Memory B cell (primary cell): ENCODE results near the gene COL4A3.
"Not testable (repeated sequence)": the region's sequence is repeated elsewhere in the genome, so short reads cannot be mapped to it uniquely, and the experiment has no call there.

Experiments
- ATAC-seq: fragments of 150-1000 bp; cut with Tn5 transposase; 2 replicates; pipeline ENCODE4 v1.10.0; 2021; ENCODE audit warnings: low read depth, mild to moderate bottlenecking, moderate library complexity
- DNase-seq, 2 donors: peaks; one replicate each; pipeline ENCODE4 v3.0.0; 2022; ENCODE audit warnings: low spot score in 2 of 2
- H3K27ac Mint-ChIP-seq: one replicate; pipeline ENCODE4 v1.8.0; 2022; ENCODE audit warnings: mild to moderate bottlenecking, moderate library complexity, mixed read lengths
- H3K27me3 Mint-ChIP-seq: one replicate; pipeline ENCODE4 v1.8.0; 2022; ENCODE audit warnings: mixed read lengths
- H3K36me3 Mint-ChIP-seq: one replicate; pipeline ENCODE4 v1.8.0; 2022; ENCODE audit warnings: mild to moderate bottlenecking, mixed read lengths
- H3K4me1 Mint-ChIP-seq: one replicate; pipeline ENCODE4 v1.8.0; 2022; ENCODE audit warnings: mixed read lengths
- H3K4me3 Mint-ChIP-seq: one replicate; pipeline ENCODE4 v1.8.0; 2022; ENCODE audit warnings: mild to moderate bottlenecking, moderate library complexity, mixed read lengths
- H3K9me3 Mint-ChIP-seq: one replicate; pipeline ENCODE4 v1.8.0; 2022; ENCODE audit warnings: mixed read lengths

COL4A3 gene

DNA sequence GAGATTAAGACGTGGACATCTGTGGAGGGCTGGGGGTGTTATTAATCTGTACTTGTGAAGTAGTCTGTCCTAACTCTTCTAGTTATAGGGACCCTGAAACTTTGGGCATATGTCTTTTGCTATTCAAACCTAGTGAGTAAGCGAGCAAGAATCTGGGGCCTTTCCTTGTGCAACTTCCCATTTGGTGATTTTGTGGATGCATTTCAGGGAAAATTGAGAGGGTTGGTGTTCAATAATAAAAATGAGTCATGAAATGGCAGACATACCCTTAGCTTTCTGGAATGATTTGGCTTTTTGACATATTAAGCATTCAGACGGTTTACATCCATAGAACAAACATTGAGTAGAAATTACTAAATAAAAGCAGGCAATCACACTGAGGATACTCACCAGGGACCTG, 17.4 kb upstream of the COL4A3 start:
- Mint-ChIP-seq H3K4me1 (peaks cover 8% of the 10 kb centered on the region), H3K36me3 (peaks cover 30% of the 10 kb centered on the region), H3K27ac (no peak overlapping the region), H3K4me3 (no peak overlapping the region), H3K27me3 (no peaks in the 10 kb centered on the region), H3K9me3 (peaks cover 2% of the 10 kb centered on the region)
- ATAC-seq: no peak
- DNase-seq: no peak

DNA sequence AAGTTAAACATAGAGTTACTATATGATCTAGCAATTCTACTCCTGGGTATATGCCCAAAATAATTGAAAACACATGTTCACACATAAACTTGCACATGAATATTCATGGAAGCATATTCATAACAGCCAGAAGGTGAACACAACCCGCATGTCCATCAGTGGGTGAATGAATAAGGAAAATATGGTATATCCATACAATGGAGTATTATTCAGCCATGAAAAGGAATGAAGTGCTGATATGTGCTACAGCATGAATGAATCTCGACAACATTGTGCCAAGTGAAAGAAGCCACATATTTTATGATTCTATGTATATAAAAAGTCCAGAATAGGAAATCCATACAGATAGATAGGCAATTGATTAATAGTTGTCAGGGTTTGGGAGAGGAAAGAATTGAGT, 16.3 kb upstream of the COL4A3 start:
- no peaks in the 10 kb centered on the region for H3K27me3 Mint-ChIP-seq
- H3K27ac Mint-ChIP-seq: no peak overlapping the region
- peaks cover 30% of the 10 kb centered on the region for H3K36me3 Mint-ChIP-seq
- H3K4me3 Mint-ChIP-seq: no peak overlapping the region
- DNase-seq (no peak), ATAC-seq (no peak)
- H3K4me1 Mint-ChIP-seq: peaks cover 12% of the 10 kb centered on the region
- peaks cover 2% of the 10 kb centered on the region for H3K9me3 Mint-ChIP-seq

DNA sequence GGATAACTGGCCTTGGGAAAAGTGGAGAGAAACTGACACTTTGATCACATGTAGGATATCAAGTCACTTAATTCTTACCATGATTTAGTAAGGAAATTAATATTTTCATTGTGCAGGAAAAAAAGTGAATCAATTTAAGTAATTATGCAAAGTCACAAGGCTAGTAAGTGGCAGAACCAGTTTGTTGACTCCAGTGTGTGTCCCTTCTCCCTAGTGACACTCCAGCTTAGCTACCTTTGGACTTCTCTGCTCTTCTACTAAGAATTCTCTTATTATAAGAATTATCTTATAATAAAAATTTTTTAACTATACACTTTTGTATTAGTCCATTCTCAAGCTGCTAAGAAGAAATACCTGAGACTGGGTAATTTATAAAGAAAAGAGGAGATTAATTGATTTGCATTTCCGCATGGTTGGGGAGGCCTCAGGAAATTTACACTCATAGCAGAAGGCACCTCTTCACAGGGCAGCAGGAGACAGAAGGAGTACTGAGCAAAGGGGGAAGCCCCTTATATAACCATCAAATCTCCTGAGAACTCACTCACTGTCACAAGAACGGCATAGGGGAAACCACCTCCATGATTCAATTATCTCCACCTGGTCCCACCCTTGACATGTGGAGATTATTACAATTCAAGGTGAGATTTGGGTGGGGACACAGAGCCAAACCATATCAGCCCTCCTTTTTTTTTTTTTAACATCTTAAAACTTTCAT, 14.0 kb upstream of the COL4A3 start:
- H3K27ac Mint-ChIP-seq: no peak overlapping the region
- H3K4me1 Mint-ChIP-seq: peaks cover 21% of the 10 kb centered on the region
- peak; percentile 57 for ATAC-seq
- no peak overlapping the region for H3K4me3 Mint-ChIP-seq
- no peaks in the 10 kb centered on the region for H3K27me3 Mint-ChIP-seq
- peaks cover 21% of the 10 kb centered on the region for H3K36me3 Mint-ChIP-seq
- DNase-seq: no peak
- peaks cover 2% of the 10 kb centered on the region for H3K9me3 Mint-ChIP-seq

DNA sequence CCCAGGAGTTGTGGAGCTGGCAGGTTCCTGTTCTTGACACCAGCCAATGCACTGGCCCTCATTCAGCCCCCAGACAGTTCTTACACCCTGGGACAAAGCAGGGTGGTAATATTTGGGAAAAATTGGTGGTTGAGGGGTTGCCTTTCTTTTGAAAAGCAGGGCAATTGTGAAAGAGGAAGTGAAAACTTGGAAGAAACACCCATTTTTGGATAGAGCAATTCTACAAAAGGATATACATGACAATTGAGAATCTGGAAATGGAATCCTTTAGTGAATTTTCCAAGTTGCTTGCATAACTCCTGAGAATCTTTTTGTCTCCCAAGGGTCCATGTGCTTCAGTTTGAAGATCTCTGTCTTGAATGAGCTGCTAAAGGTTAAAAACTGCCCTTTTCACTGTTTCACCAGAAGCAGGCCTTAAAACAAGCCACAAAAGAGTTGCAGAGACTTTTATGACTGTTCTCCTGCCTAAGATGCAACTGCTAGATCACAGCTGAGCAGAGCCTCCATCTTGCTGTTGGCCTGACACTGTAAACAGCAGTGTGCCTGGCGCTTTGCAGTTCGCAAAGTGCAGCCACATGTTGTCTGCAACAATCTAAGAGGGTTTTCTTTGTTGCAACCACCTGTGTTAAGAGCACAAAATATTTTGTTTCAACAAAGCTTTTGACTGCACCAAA, 12.2 kb upstream of the COL4A3 start:
- H3K4me1 Mint-ChIP-seq: peaks cover 23% of the 10 kb centered on the region
- peak overlapping the region; percentile 66 for H3K27ac Mint-ChIP-seq
- no peaks in the 10 kb centered on the region for H3K27me3 Mint-ChIP-seq
- H3K9me3 Mint-ChIP-seq: peaks cover 2% of the 10 kb centered on the region
- H3K36me3 Mint-ChIP-seq: peaks cover 12% of the 10 kb centered on the region
- H3K4me3 Mint-ChIP-seq: no peak overlapping the region
- ATAC-seq (no peak), DNase-seq (no peak)

DNA sequence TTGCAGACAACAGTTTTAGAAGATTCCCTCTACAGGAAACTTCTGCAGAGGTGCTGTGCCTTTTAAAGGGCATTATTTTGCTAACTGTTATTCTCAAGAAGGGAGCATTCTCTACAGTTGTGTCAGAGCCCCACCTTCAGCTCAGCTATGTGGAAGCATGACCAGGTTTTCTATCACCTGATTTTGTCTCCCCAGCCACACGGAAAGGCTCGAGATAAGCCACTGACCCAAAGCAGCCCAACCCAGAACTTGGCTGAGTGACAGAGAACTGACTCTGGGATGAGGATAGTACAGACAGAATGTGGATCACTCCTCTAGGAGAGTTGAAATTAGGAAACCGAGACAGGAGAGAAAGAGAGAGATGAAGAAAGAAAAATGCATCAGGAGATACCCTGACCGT, 11.1 kb upstream of the COL4A3 start:
- DNase-seq (no peak), ATAC-seq (no peak)
- Mint-ChIP-seq H3K4me1 (peaks cover 23% of the 10 kb centered on the region), H3K4me3 (no peak overlapping the region), H3K27me3 (no peaks in the 10 kb centered on the region), H3K27ac (no peak overlapping the region), H3K36me3 (peaks cover 12% of the 10 kb centered on the region), H3K9me3 (peaks cover 2% of the 10 kb centered on the region)

DNA sequence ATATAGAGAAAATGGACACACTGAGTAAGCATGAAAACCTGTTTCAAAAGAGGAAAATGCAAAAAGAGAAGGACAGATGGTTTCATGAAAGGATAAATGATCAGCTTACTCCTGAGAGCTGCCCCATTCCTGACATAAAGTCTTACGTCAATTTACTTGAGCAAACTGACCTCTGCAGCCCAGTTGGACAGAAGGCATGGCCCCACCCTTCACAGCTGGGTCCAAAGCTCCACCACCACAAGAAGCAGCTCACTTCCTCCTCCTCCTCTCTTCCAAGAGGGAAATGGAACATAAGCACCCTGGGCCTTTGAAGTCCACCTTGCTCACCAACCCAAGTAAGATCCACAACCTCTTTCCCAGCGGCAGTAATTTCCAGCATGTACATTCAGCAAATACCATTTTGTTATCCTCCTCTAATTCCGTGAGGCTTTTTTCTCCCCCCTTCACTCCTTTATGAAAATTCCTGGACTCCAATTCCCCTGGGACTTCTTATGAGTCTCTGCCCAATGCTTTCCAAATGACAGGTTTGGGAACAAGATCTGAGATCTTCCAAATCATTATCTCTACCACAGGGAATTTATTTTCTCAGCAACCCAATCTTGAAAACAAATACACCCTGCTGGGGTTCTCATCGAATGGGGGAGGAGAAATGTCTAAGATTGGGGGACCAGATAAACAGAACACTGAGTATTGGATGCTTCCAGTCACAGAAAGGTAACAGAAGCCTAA, 10.5 kb upstream of the COL4A3 start:
- ATAC-seq: no peak
- Mint-ChIP-seq H3K36me3 (peaks cover 12% of the 10 kb centered on the region), H3K4me3 (no peak overlapping the region), H3K27me3 (no peaks in the 10 kb centered on the region), H3K9me3 (peaks cover 2% of the 10 kb centered on the region), H3K4me1 (peaks cover 23% of the 10 kb centered on the region), H3K27ac (peak overlapping the region; percentile 6)
- DNase-seq: no peak

DNA sequence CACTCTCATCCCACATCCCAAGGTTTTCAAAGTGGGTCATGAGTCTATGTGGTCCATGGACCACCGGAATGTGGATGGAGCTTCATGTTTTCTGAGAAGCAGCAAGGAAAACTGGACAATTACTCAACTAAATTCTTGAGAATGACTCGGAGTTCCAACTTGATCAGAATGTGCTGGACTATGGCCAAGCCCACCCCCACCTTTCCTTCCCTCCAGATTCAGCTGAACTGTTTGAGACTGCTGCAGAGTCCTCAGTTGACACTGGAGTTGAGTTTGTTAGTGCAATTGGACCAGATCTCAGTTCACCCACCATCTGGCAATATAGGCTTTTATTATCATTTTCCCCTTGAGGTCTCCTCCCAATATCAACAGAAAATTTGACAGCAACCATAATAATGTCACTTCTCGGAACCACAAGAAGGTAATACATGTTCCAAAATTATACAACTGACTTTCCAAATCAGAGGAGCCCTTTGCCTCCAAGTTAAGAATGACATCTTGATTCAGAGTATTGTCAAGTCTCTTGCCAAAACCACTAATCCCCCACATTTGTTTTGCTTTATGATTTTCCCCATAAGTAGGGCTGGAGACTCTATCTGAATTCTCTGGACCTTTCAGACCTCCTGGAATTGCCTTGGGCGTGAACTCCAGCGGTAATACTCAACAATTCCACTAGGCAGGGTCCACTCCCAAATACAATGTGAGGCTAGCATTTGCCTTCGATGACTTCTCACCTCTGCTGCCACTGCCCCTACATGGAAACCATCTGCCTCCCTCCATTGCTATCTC, 9.2 kb upstream of the COL4A3 start:
- Mint-ChIP-seq H3K4me3 (no peak overlapping the region), H3K27ac (peak overlapping the region; percentile 31), H3K27me3 (no peaks in the 10 kb centered on the region), H3K36me3 (peaks cover 17% of the 10 kb centered on the region), H3K9me3 (peaks cover 5% of the 10 kb centered on the region), H3K4me1 (peaks cover 33% of the 10 kb centered on the region)
- ATAC-seq (no peak), DNase-seq (no peak)

DNA sequence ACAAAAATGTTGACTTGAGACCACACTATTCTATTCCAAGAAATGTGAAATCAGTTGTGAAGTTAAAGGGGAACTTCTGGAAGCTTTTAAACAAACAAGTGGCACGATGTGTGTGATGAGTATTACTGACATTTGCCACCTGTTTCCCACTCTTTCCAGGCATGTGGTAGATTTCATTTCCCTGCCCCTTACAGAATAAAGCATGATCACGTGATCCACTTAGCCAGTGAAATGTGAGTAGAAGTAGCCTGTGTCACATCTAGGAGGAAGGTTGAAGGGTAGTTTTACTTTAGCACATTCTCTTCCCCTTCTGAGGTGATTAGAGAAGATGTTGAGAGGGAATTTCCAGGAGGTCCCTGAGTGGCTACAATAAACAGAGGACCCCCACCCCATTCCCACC, 4.3 kb upstream of the COL4A3 start:
- H3K9me3 Mint-ChIP-seq: peaks cover 5% of the 10 kb centered on the region
- ATAC-seq: no peak
- peaks cover 16% of the 10 kb centered on the region for H3K36me3 Mint-ChIP-seq
- no peaks in the 10 kb centered on the region for H3K27me3 Mint-ChIP-seq
- DNase-seq: no peak
- peaks cover 40% of the 10 kb centered on the region for H3K4me1 Mint-ChIP-seq
- no peak overlapping the region for H3K4me3 Mint-ChIP-seq
- H3K27ac Mint-ChIP-seq: peak overlapping the region; percentile 48

DNA sequence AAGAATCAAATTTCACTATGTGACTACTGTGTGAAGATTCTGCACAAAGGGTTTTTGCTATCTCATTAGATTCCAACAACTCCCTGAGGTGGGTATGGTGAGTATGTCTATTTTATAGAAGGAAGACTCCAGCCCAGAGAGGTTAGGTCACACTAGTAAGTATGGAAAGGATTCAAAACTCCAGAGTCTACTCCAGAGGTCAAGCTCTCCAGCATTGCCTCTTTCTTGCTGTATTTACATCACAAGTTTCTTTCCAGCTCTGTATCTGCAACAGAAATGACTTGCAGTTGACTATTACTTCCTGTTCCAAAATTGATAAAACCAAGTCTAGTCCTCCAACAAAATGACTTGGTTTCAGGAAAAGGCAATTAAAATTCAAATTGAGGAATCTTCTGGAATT, 2.5 kb upstream of the COL4A3 start:
- peak overlapping the region; percentile 8 for H3K27ac Mint-ChIP-seq
- H3K27me3 Mint-ChIP-seq: no peaks in the 10 kb centered on the region
- H3K4me1 Mint-ChIP-seq: peaks cover 42% of the 10 kb centered on the region
- H3K9me3 Mint-ChIP-seq: peaks cover 5% of the 10 kb centered on the region
- H3K4me3 Mint-ChIP-seq: no peak overlapping the region
- no peak for ATAC-seq
- no peak for DNase-seq
- peaks cover 15% of the 10 kb centered on the region for H3K36me3 Mint-ChIP-seq

DNA sequence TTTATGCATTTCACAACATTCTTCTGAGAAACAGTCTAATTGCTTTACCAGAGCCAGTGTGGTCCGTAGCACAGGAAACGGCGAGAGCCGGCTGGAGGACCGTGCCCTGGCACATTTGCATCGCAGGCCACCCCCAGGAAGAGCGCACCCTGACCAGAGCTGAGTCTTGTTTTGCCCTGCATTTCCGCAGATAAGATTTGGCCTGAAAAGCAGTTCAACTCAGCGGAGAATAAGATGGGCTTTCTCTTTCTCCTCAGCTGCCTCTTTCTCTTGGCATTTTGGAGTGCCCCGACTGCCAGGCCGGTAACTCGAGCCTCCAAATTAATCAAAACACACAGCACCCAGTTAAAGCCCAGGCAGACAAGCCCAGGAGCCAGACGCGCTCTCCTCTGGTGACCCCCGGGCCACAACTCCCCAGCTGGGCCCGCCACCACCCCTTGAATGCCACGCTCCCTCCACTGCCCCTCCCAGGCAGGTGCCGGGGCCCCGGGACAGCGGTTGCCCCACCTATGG, 883 bp upstream of the COL4A3 start:
- peak; percentile 18 for ATAC-seq
- Mint-ChIP-seq H3K4me3 (peak overlapping the region; percentile 98), H3K27ac (peak overlapping the region; percentile 91), H3K27me3 (no peaks in the 10 kb centered on the region), H3K36me3 (peaks cover 15% of the 10 kb centered on the region), H3K9me3 (peaks cover 5% of the 10 kb centered on the region), H3K4me1 (peaks cover 47% of the 10 kb centered on the region)
- no peak for DNase-seq

DNA sequence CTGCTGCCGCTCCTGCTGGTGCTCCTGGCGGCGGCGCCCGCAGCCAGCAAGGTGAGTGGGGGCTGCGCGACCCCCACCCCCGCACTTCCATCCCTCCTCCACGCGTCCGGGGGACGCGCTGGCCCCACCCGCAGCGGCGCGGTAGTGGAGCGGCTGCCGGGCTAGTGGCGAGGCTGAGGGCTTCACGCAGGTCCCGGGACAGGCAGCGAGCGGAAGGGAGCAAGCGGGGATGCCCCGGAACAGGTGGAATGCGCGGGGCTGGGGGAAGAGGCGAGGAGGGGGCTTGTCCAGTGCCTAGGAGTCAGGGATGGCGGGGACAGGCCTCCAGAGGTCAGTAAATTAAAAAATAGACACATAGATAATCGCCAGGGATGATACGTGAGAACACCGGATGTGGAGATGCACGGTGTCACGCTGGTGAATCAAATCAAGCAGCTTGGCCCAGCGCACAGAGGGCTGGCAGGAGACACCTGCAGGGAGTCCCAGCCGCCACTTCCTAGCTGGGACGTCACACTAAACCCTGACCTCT, 403 bp downstream of the COL4A3 start:
- Mint-ChIP-seq H3K36me3 (peaks cover 10% of the 10 kb centered on the region), H3K27me3 (no peaks in the 10 kb centered on the region), H3K9me3 (no peaks in the 10 kb centered on the region), H3K4me3 (peak overlapping the region; percentile 98), H3K27ac (peak overlapping the region; percentile 91), H3K4me1 (peaks cover 41% of the 10 kb centered on the region)
- ATAC-seq (peak; percentile 58), DNase-seq (peak; percentile 40 to 50)

DNA sequence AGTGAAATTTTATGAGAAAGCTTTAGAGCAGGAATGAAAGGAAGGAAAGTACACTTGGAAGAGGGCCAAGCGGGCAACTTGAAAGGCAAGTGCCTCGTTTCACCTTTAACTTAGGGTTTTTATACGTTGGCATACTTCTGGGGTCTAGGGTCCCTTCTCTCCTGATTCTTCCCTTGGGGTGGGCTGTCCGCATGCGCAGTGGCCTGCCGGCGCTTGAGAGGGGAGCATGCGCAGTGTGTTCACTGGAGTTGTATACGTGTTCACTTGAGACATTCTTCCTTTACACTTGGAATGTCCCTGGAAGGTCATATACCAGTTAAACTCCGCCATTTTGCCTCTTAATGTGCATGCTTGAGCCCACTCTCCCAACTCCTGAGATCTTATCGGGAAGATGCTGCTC, 7.4 kb downstream of the COL4A3 start:
- not testable (repeated sequence) for DNase-seq, H3K27ac Mint-ChIP-seq, ATAC-seq, H3K27me3 Mint-ChIP-seq, H3K4me3 Mint-ChIP-seq, H3K9me3 Mint-ChIP-seq
- Mint-ChIP-seq H3K4me1 (peaks cover 19% of the 10 kb centered on the region), H3K36me3 (peaks cover 17% of the 10 kb centered on the region)

DNA sequence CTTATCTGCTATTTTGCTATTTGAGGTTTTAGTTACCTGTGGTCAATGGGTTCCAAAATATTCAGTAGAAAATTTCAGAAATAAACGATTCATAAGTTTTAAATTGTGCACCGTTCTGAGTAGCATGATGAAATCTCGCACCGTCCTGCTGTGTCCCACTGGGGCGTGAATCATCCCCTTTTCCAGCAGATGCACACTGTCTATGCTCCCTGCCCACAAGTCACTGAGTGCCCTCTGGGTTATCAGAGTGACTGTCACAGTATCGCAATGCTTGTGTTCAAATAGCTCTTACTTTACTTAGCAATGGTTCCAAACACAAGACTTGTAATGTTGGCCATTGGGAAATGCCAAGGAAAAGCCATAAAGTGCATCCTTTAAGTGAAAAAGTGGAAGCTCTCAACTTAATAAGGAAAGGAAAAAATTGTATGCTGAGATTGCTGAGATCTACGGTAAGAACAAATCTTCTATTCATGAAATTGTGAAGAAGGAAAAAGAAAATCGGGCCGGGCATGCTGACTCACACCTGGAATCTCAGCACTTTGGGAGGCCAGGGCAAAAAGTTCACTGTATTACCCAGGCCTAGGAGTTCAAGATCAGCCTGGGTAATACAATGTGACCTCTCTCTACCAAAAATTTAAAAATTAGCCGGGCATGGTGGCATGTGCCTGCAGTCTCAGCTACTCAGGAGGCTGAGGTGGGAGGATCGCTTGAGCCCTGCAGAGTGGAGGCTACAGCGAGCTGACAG, 13.3 kb downstream of the COL4A3 start:
- ATAC-seq (no peak), DNase-seq (no peak)
- H3K36me3 Mint-ChIP-seq: peaks cover 7% of the 10 kb centered on the region
- H3K4me3 Mint-ChIP-seq: no peak overlapping the region
- H3K4me1 Mint-ChIP-seq: peaks cover 10% of the 10 kb centered on the region
- H3K27ac Mint-ChIP-seq: no peak overlapping the region
- H3K27me3 Mint-ChIP-seq: no peaks in the 10 kb centered on the region
- H3K9me3 Mint-ChIP-seq: no peaks in the 10 kb centered on the region
